Neural progenitor cell (in vitro differentiated cells): ENCODE measurements around the gene TRNAU1AP. TPM values are rescaled to one million over a fixed set of nuclear protein-coding genes. Genes with fewer than 3 reads are reported as not detected.
"Not testable (repeated sequence)": the region's sequence is repeated elsewhere in the genome, so short reads cannot be mapped to it uniquely, and the experiment has no call there.

ENCODE experiments used
- DNase-seq: peaks from one replicate; pipeline ENCODE4 v3.0.0-alpha.2; 2016; ENCODE audit warnings: low spot score
- H2AFZ ChIP-seq: fragments of 200-600 bp; sonication (generic); replicated peaks from 2 replicates; pipeline ENCODE4 v1.6.1; 2016; ENCODE audit warnings: antibody characterized with exemption
- H3F3A ChIP-seq: fragments of 200-600 bp; sonication (generic); 2 replicates; pipeline ENCODE4 v1.6.1; 2016; ENCODE audit warnings: antibody characterized with exemption, low read depth
- H3K27ac ChIP-seq: fragments of 200-600 bp; sonication (generic); 2 replicates; pipeline ENCODE4 v1.5.1; 2016; ENCODE audit warnings: mild to moderate bottlenecking
- H3K27me3 ChIP-seq: fragments of 200-600 bp; sonication (generic); 2 replicates; pipeline ENCODE4 v1.6.1; 2016; ENCODE audit warnings: mild to moderate bottlenecking, moderate library complexity
- H3K36me3 ChIP-seq: fragments of 200-600 bp; sonication (generic); 2 replicates; pipeline ENCODE4 v1.5.1; 2016
- H3K4me1 ChIP-seq: fragments of 200-600 bp; sonication (generic); 2 replicates; pipeline ENCODE4 v1.6.1; 2016; ENCODE audit warnings: mixed run types
- H3K4me2 ChIP-seq: fragments of 200-600 bp; sonication (generic); 2 replicates; pipeline ENCODE4 v1.6.1; 2016
- H3K4me3 ChIP-seq: fragments of 200-600 bp; sonication (generic); 2 replicates; pipeline ENCODE4 v1.5.1; 2016
- H3K79me2 ChIP-seq: fragments of 200-600 bp; sonication (generic); 2 replicates; pipeline ENCODE4 v1.6.1; 2016; ENCODE audit warnings: low read depth
- H3K9ac ChIP-seq: fragments of 200-600 bp; sonication (generic); 2 replicates; pipeline ENCODE4 v1.6.1; 2016
- H3K9me3 ChIP-seq: fragments of 200-600 bp; sonication (generic); 2 replicates; pipeline ENCODE4 v1.5.1; 2016; ENCODE audit warnings: low read depth
- H4K20me1 ChIP-seq: fragments of 200-600 bp; sonication (generic); 2 replicates; pipeline ENCODE4 v1.6.1; 2016; ENCODE audit warnings: low read depth
- H3K27ac Mint-ChIP-seq: 3 replicates; pipeline ENCODE4 v1.8.0; 2021; ENCODE audit warnings: mixed read lengths
- H3K27me3 Mint-ChIP-seq: 2 replicates; pipeline ENCODE4 v1.8.0; 2022; ENCODE audit warnings: low read depth, mild to moderate bottlenecking, inconsistent platforms, moderate library complexity, mixed read lengths; ENCODE audit not compliant: insufficient read depth
- H3K36me3 Mint-ChIP-seq: 3 replicates; pipeline ENCODE4 v1.8.0; 2021; ENCODE audit warnings: mixed read lengths
- H3K4me1 Mint-ChIP-seq: 3 replicates; pipeline ENCODE4 v1.8.0; 2021; ENCODE audit warnings: mixed read lengths
- H3K4me3 Mint-ChIP-seq: 3 replicates; pipeline ENCODE4 v1.8.0; 2021; ENCODE audit warnings: mild to moderate bottlenecking, moderate library complexity, mixed read lengths
- H3K9me3 Mint-ChIP-seq: 3 replicates; pipeline ENCODE4 v1.8.0; 2020; ENCODE audit warnings: mixed read lengths
- CTCF ChIP-seq: fragments of 200-600 bp; sonication (generic); IDR thresholded peaks from 2 replicates; pipeline ENCODE4 v1.5.1; 2017; ENCODE audit warnings: antibody characterized with exemption, mild to moderate bottlenecking
- EZH2 ChIP-seq: fragments of 200-600 bp; sonication (generic); IDR thresholded peaks from 2 replicates; pipeline ENCODE4 v1.6.1; 2017; ENCODE audit warnings: antibody characterized with exemption, mild to moderate bottlenecking, moderate library complexity
- EZH2phosphoT487 ChIP-seq: fragments of 200-600 bp; sonication (generic); IDR thresholded peaks from 2 replicates; pipeline ENCODE4 v1.6.1; 2017; ENCODE audit warnings: antibody characterized with exemption
- total RNA-seq: library from RNA; depleted of rRNA; stranded (reverse); fragments of >200 nt; gene quantifications from 2 replicates; pipeline ENCODE4 v1.2.3, GENCODE V29; 2015; ENCODE audit warnings: low replicate concordance

The TRNAU1AP gene
- total RNA-seq, 1 donor from 2014 or later = 43.9 TPM

DNA sequence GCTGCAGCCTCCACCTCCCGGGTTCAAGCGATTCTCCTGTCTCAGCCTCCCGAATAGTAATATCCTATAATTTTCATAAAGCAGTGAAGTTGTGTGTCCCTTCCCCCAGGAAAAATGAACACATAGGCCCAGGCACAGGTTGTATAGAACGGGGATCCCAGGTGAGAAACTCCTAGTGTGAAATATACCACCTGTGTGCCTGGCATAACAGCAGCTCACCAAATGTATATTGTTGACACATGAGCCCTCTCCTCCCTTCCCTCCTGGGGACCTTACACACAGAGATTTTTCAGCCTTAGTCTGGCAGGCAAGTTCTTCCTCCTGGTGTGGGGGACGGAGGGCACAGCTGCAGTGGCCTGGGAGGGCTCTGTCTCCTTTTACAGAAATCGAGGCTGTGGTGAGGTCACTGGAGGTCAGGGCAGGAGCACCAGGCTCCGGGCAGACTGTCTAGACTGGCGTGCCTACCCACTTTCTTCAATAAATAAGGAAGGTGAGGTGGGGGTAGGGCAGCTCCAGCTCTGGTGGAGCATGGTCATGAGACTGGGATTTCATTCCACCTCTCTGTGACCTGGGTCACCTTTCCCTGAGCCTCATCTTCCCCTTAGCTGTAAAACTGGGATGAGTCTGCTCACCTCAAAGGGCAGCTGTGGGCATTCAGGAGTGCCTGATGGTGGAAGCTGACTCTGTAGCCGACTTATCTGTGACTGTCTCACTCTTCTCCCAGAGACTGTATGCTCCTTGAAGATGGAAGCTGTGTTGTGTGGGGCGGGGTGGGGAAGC, 32.7 kb upstream of the TRNAU1AP start:
- peaks cover 13% of the 10 kb centered on the region for H3K4me1 ChIP-seq
- no peak overlapping the region for H2AFZ ChIP-seq
- peak overlapping the region; percentile 16 for H3K4me2 ChIP-seq
- no peaks in the 10 kb centered on the region for H3K9me3 ChIP-seq
- H3K36me3 ChIP-seq = no peaks in the 10 kb centered on the region
- H3K79me2 ChIP-seq = peaks cover 64% of the 10 kb centered on the region
- no peak for DNase-seq
- no peak for TF ChIP-seq EZH2phosphoT487
- no peak for TF ChIP-seq EZH2
- TF ChIP-seq CTCF = no peak
- Mint-ChIP-seq H3K4me3 (peak overlapping the region; percentile 88), H3K27me3 (peaks cover 2% of the 10 kb centered on the region), H3K36me3 (peaks cover 15% of the 10 kb centered on the region), H3K27ac (no peak overlapping the region), H3K9me3 (no peaks in the 10 kb centered on the region), H3K4me1 (peaks cover 21% of the 10 kb centered on the region)
- peaks cover 38% of the 10 kb centered on the region for H3F3A ChIP-seq
- H3K27me3 ChIP-seq = no peaks in the 10 kb centered on the region
- H4K20me1 ChIP-seq = peaks cover 63% of the 10 kb centered on the region
- H3K9ac ChIP-seq = no peak overlapping the region
- no peak overlapping the region for H3K27ac ChIP-seq
- no peak overlapping the region for H3K4me3 ChIP-seq

- H3F3A ChIP-seq = peaks cover 31% of the 10 kb centered on the region
- H3K27ac Mint-ChIP-seq, H3K4me3 Mint-ChIP-seq, H3K27ac ChIP-seq, H2AFZ ChIP-seq, H3K9ac ChIP-seq, H3K9me3 ChIP-seq, H3K9me3 Mint-ChIP-seq, H3K4me3 ChIP-seq, H3K36me3 ChIP-seq, DNase-seq, H3K4me2 ChIP-seq, H3K27me3 Mint-ChIP-seq, H3K27me3 ChIP-seq: not testable (repeated sequence)
- H3K36me3 Mint-ChIP-seq = peaks cover 15% of the 10 kb centered on the region
- H3K4me1 Mint-ChIP-seq = peaks cover 21% of the 10 kb centered on the region
- H4K20me1 ChIP-seq = peaks cover 63% of the 10 kb centered on the region
- peaks cover 13% of the 10 kb centered on the region for H3K4me1 ChIP-seq
- H3K79me2 ChIP-seq = peaks cover 71% of the 10 kb centered on the region
Measured at GRCh38 chr1:28520796-28521195, 32.1 kb upstream of the TRNAU1AP start.

DNA sequence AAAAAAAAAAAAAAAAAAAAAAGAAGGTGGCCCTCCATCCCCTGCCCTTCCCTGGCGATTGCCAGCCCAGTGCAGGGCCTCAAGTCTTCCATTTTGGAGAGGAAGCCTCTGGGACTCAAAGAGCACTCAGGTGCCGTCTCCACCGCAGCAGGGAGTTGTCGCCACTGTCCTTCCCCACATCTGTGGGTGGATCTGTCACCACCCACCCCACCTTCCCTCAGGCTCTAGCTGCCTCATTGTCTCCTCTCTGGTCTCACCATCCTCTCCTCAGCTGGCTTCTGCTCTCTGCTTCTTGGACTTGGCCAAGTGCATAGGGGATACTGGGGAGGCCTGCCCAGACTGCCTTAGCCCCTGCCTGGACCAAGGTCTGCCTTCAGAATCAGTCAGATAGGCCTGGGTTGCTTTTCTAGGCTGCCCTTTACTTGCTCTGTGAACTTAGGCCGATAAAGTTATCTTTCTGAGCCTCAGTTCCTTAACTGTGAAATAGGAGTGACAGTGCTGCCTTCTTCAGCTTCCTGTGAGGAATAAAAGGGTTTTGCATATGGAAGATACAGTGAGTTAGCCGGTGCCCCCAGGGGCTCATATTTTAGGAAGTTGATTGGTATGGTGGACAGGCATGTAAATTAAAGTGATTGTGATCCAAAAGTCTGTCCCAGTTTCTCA, 31.3 kb upstream of the TRNAU1AP start:
- Histone ChIP-seq H3K79me2 (peaks cover 79% of the 10 kb centered on the region), H3K9me3 (no peaks in the 10 kb centered on the region), H3K4me2 (no peak overlapping the region), H3K27me3 (no peaks in the 10 kb centered on the region), H3K27ac (no peak overlapping the region), H3K4me1 (peaks cover 13% of the 10 kb centered on the region), H3K36me3 (no peaks in the 10 kb centered on the region), H3K9ac (no peak overlapping the region), H3K4me3 (no peak overlapping the region), H3F3A (peaks cover 23% of the 10 kb centered on the region), H2AFZ (no peak overlapping the region), H4K20me1 (peaks cover 64% of the 10 kb centered on the region)
- Mint-ChIP-seq H3K27me3 (peaks cover 4% of the 10 kb centered on the region), H3K4me3 (peak overlapping the region; percentile 27), H3K4me1 (peaks cover 21% of the 10 kb centered on the region), H3K27ac (no peak overlapping the region), H3K9me3 (no peaks in the 10 kb centered on the region), H3K36me3 (peaks cover 15% of the 10 kb centered on the region)
- no peak for TF ChIP-seq EZH2
- no peak for TF ChIP-seq CTCF
- no peak for TF ChIP-seq EZH2phosphoT487
- DNase-seq = no peak

- H3K4me3 Mint-ChIP-seq, H3K4me3 ChIP-seq, H3K27me3 Mint-ChIP-seq, H3K9me3 Mint-ChIP-seq, H3K27ac ChIP-seq, H3K27me3 ChIP-seq, DNase-seq, H2AFZ ChIP-seq, H3K27ac Mint-ChIP-seq, H3K9me3 ChIP-seq, H3K9ac ChIP-seq, H3K36me3 ChIP-seq, H3K4me2 ChIP-seq: not testable (repeated sequence)
- peaks cover 13% of the 10 kb centered on the region for H3K4me1 ChIP-seq
- H3K4me1 Mint-ChIP-seq = peaks cover 18% of the 10 kb centered on the region
- H4K20me1 ChIP-seq = peaks cover 60% of the 10 kb centered on the region
- peaks cover 85% of the 10 kb centered on the region for H3K79me2 ChIP-seq
- peaks cover 14% of the 10 kb centered on the region for H3F3A ChIP-seq
- peaks cover 15% of the 10 kb centered on the region for H3K36me3 Mint-ChIP-seq
Measured at GRCh38 chr1:28522537-28522936, 30.3 kb upstream of the TRNAU1AP start.

DNA sequence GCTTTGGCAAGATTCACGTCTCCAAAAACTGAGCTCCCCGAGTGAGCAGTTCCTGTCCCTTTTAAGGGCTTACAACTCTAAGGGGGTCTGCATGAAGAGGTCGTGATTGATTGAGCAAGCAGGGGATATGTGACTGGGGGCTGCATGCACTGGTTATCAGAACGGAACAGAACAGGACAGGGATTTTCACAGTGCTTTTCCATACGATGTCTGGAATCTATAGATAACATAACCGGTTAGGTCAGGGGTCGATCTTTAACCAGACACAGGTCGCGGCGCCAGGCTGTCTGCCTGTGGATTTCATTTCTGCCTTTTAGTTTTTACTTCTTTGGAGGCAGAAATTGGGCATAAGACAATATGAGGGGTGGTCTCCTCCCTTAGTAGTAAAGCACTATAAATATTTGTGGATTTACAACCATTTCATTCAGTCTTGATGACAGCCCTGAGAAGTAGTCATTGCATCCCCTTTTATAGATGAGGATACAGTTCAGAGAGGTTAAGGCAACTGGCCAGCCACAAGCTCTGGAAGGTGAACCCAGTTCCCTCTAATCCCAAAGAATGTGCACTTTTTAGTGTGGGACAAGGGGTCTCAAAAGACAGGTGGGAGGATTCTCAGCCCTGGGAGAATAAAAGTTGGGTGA, 27.8 kb upstream of the TRNAU1AP start:
- DNase-seq, H3K4me3 Mint-ChIP-seq, H3K9me3 ChIP-seq, H3K27ac Mint-ChIP-seq, H3K9me3 Mint-ChIP-seq, H2AFZ ChIP-seq, H3K4me3 ChIP-seq, H3K9ac ChIP-seq, H3K27me3 Mint-ChIP-seq, H3F3A ChIP-seq, H3K36me3 ChIP-seq, H3K4me2 ChIP-seq, H3K4me1 Mint-ChIP-seq, H3K4me1 ChIP-seq, H3K27me3 ChIP-seq: not testable (repeated sequence)
- H4K20me1 ChIP-seq = peaks cover 44% of the 10 kb centered on the region
- peaks cover 86% of the 10 kb centered on the region for H3K79me2 ChIP-seq
- peaks cover 17% of the 10 kb centered on the region for H3K36me3 Mint-ChIP-seq
- peak overlapping the region; percentile 29 for H3K27ac ChIP-seq
